Naive thymus-derived CD4-positive, alpha-beta T cell (primary cell): ENCODE data around the gene NAV2. TPM values are rescaled to one million over a fixed set of nuclear protein-coding genes. Genes with fewer than 3 reads are reported as not detected.

ENCODE experiments used
- ATAC-seq: fragments of 150-1000 bp; cut with Tn5 transposase; 2 replicates; pipeline ENCODE4 v1.10.0; 2021; ENCODE audit warnings: mild to moderate bottlenecking, moderate library complexity
- CTCF ChIA-PET: fragments of 350-600 bp; sonication (Branson Sonifier 250); formaldehyde crosslinking; loops from one replicate; lab custom pipeline; 2021; ENCODE audit warnings: antibody characterized with exemption; lab: Charles Lee
- POLR2A ChIA-PET: fragments of 350-600 bp; sonication (Branson Sonifier 250); formaldehyde crosslinking; loops from one replicate; lab custom pipeline; 2021; ENCODE audit warnings: antibody characterized with exemption, inconsistent platforms; lab: Charles Lee
- DNase-seq, 9 donors: peaks; one replicate each; pipeline versions ENCODE4 v3.0.0 to v3.0.0-alpha.2; 2020 to 2022; ENCODE audit warnings: mixed read lengths in 1 of 9
- H3K27ac ChIP-seq: one replicate; pipeline ENCODE4 v1.7.0; 2013; ENCODE audit warnings: mild to moderate bottlenecking, low read depth, low read length, moderate library complexity
- H3K27me3 ChIP-seq, 2 donors: one replicate each; pipeline ENCODE4 v1.7.0; 2013; ENCODE audit warnings: low read length in 2 of 2, mild to moderate bottlenecking in 2 of 2, moderate library complexity in 2 of 2; ENCODE audit not compliant: control insufficient read depth in 2 of 2, insufficient read depth in 2 of 2
- H3K36me3 ChIP-seq, 3 experiments: 1 replicate in 2 of 3; 2 replicates in 1 of 3; pipeline ENCODE4 v1.7.0; 2013; ENCODE audit warnings: low read length in 3 of 3, mild to moderate bottlenecking in 3 of 3, moderate library complexity in 1 of 3; ENCODE audit not compliant: insufficient read depth in 3 of 3, control insufficient read depth in 2 of 3
- H3K4me1 ChIP-seq, 2 donors: one replicate each; pipeline ENCODE4 v1.7.0; 2013; ENCODE audit warnings: low read length in 2 of 2, mild to moderate bottlenecking in 2 of 2, moderate library complexity in 1 of 2; ENCODE audit not compliant: control insufficient read depth in 2 of 2, insufficient read depth in 2 of 2
- H3K4me3 ChIP-seq: 2 replicates; pipeline ENCODE4 v1.7.0; 2013; ENCODE audit warnings: mild to moderate bottlenecking, low read length
- H3K9me3 ChIP-seq, 3 experiments: 1 replicate in 2 of 3; 2 replicates in 1 of 3; pipeline ENCODE4 v1.7.0; 2013; ENCODE audit warnings: low read length in 3 of 3; ENCODE audit not compliant: control insufficient read depth in 2 of 3
- H3K27ac Mint-ChIP-seq, 9 donors: one replicate each; pipeline ENCODE4 v1.8.0; 2020 to 2022; ENCODE audit warnings: mixed read lengths in 9 of 9, mild to moderate bottlenecking in 8 of 9, moderate library complexity in 5 of 9, inconsistent platforms in 2 of 9
- H3K27me3 Mint-ChIP-seq, 5 donors: one replicate each; pipeline ENCODE4 v1.8.0; 2021 to 2022; ENCODE audit warnings: mixed read lengths in 5 of 5, mild to moderate bottlenecking in 1 of 5
- H3K36me3 Mint-ChIP-seq, 5 donors: one replicate each; pipeline ENCODE4 v1.8.0; 2020 to 2022; ENCODE audit warnings: mixed read lengths in 5 of 5, mild to moderate bottlenecking in 3 of 5, inconsistent platforms in 1 of 5
- H3K4me1 Mint-ChIP-seq, 7 donors: one replicate each; pipeline ENCODE4 v1.8.0; 2020 to 2022; ENCODE audit warnings: mixed read lengths in 7 of 7, mild to moderate bottlenecking in 3 of 7, inconsistent platforms in 1 of 7
- H3K4me3 Mint-ChIP-seq, 10 donors: one replicate each; pipeline ENCODE4 v1.8.0; 2020 to 2022; ENCODE audit warnings: mild to moderate bottlenecking in 10 of 10, mixed read lengths in 10 of 10, moderate library complexity in 6 of 10, inconsistent platforms in 2 of 10
- H3K9me3 Mint-ChIP-seq, 11 donors: one replicate each; pipeline ENCODE4 v1.8.0; 2020 to 2022; ENCODE audit warnings: mixed read lengths in 11 of 11, mild to moderate bottlenecking in 4 of 11, inconsistent platforms in 1 of 11, moderate library complexity in 1 of 11
- intact Hi-C, 2 donors: fragments of 100-400 bp; cut with micrococcal nuclease; formaldehyde crosslinking; loops; one replicate each; pipeline ENCODE4 v1.15.1; 2023
- polyA plus RNA-seq, 2 donors: library from polyadenylated mRNA; unstranded; fragments of 300-500 nt; fragmentation: Illumina TruSeq; gene quantifications; one replicate each; pipeline ENCODE4 v1.2.3, GENCODE V29; 2021
- total RNA-seq, 6 experiments: library from RNA in 5 of 6; stranded (reverse) in 5 of 6; gene quantifications; 1 replicate in 5 of 6; 2 replicates in 1 of 6; pipeline ENCODE4 v1.2.3 and lab custom pipeline; 2021 to 2026

The NAV2 gene
- total and polyA plus RNA-seq, 7 experiments from 2014 or later = 0.24 to 2.2 (median 0.48) TPM; not detected in 2

DNA sequence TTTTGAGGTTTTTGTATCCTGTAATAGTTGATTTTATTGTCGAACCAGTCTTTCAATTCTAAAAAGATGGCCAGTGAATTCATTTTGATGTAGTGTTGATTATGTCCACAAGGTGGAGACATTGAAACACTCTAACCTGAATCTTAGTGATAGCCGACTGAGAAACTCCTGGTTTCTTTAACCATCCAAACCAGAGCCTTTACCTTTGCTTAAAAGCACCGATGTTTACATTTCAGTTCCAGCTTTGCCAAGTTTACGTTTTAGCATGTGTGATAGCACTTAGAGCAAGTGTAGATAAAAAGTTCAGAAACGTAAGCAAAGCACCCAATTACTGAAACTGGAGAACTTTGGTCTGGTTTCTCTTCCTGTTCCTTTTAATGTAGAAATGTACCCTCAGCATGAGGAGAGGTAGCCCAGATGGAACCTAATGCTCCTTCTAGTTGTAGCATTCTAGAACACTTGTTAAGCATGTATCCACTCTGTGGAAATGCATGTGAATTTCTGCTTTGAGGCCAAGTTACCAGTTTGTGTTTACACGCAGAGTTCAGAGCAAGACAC, 239.0 kb downstream of the NAV2 start:
- H3K4me1 Mint-ChIP-seq = peaks cover 0 to 9% (median 6%) of the 10 kb centered on the region in 7 donors

GRCh38 chr11:19952116-19952605, 239.5 kb downstream of the NAV2 start:
- ChIA-PET POLR2A (no interaction called here), CTCF (interaction anchor here (1.1 to 1.5 kb wide), 2 partner anchors 10 to 179 kb away, joined by 3 to 4 read pairs; no protein-coding TSS in a partner anchor)
- Histone ChIP-seq H3K4me3 (no peak overlapping the region), H3K9me3 (no peaks in the 10 kb centered on the region), H3K36me3 (no peaks in the 10 kb centered on the region), H3K4me1 (no peaks in the 10 kb centered on the region), H3K27me3 (no peaks in the 10 kb centered on the region), H3K27ac (no peak overlapping the region)
- H3K4me3 Mint-ChIP-seq = peak overlapping the region in 9 of 10 donors; percentile 60 to 83 (median 73)
- intact Hi-C loops = loop anchor here in 1 of 2 donors (5.0 kb wide), 1 partner anchor 400 kb away; no protein-coding TSS in a partner anchor
- DNase-seq (no peak), ATAC-seq (no peak)
- H3K27me3 Mint-ChIP-seq = peaks cover 7 to 38% (median 24%) of the 10 kb centered on the region in 5 donors
- no peak overlapping the region for H3K27ac Mint-ChIP-seq
- H3K9me3 Mint-ChIP-seq = no peaks in the 10 kb centered on the region
- H3K36me3 Mint-ChIP-seq = no peaks in the 10 kb centered on the region
- peaks cover 0 to 9% (median 6%) of the 10 kb centered on the region in 7 donors for H3K4me1 Mint-ChIP-seq

More for the DNA sequence above, 239.0 kb downstream of the NAV2 start:
- H3K9me3 Mint-ChIP-seq = no peaks in the 10 kb centered on the region
- ChIA-PET CTCF (interaction anchor here (1.5 kb wide), 1 partner anchor 11 kb away, joined by 4 read pairs; no protein-coding TSS in a partner anchor), POLR2A (no interaction called here)
- peak; percentile 68 for ATAC-seq
- H3K36me3 Mint-ChIP-seq = no peaks in the 10 kb centered on the region
- intact Hi-C loops = loop anchor here (1.0 to 5.0 kb wide), 4 partner anchors 160 to 404 kb away; no protein-coding TSS in a partner anchor
- Histone ChIP-seq H3K36me3 (no peaks in the 10 kb centered on the region), H3K9me3 (no peaks in the 10 kb centered on the region), H3K27me3 (no peaks in the 10 kb centered on the region), H3K4me3 (no peak overlapping the region), H3K27ac (no peak overlapping the region), H3K4me1 (no peaks in the 10 kb centered on the region)
- H3K4me3 Mint-ChIP-seq = peak overlapping the region in 9 of 10 donors; percentile 60 to 83 (median 73)
- peaks cover 7 to 38% (median 24%) of the 10 kb centered on the region in 5 donors for H3K27me3 Mint-ChIP-seq
- H3K27ac Mint-ChIP-seq = no peak overlapping the region
- peak in 5 of 9 donors; percentile 19 to 30 (median 25) for DNase-seq

DNA sequence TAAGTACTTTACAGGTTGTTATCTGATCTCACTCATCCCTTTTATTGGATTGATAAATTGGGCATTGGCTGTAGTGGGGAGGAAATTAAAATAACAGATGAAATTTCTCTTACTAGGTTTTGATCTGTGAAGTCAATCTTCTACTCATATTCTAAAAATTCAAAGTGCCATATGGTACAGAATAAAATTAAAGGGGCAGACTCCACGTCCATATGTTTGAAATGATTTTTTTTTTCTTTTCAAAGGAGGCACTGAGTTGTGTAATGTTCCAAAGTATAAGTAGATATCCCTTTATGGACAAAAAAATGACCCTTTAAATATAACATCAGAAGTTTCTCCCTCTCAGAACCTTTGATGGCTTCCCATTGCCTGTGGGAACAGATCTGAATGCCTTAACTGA, 240.3 kb downstream of the NAV2 start:
- Histone ChIP-seq H3K4me3 (no peak overlapping the region), H3K4me1 (no peaks in the 10 kb centered on the region), H3K9me3 (no peaks in the 10 kb centered on the region), H3K27me3 (no peaks in the 10 kb centered on the region), H3K36me3 (no peaks in the 10 kb centered on the region), H3K27ac (no peak overlapping the region)
- Mint-ChIP-seq H3K4me1 (peaks cover 0 to 9% (median 6%) of the 10 kb centered on the region in 7 donors), H3K9me3 (no peaks in the 10 kb centered on the region), H3K36me3 (no peaks in the 10 kb centered on the region), H3K4me3 (no peak overlapping the region), H3K27me3 (peaks cover 11 to 38% (median 24%) of the 10 kb centered on the region in 5 donors), H3K27ac (no peak overlapping the region)
- ATAC-seq (no peak), DNase-seq (no peak)
- CTCF ChIA-PET = interaction anchor here (1.1 to 1.5 kb wide), 2 partner anchors 10 to 178 kb away, joined by 3 to 4 read pairs; no protein-coding TSS in a partner anchor
- intact Hi-C loops = loop anchor here in 1 of 2 donors (5.0 kb wide), 1 partner anchor 399 kb away; no protein-coding TSS in a partner anchor
- POLR2A ChIA-PET = no interaction called here

GRCh38 chr11:19953336-19953735, 240.7 kb downstream of the NAV2 start:
- Mint-ChIP-seq H3K4me1 (peaks cover 0 to 9% (median 6%) of the 10 kb centered on the region in 7 donors), H3K27me3 (peaks cover 11 to 38% (median 24%) of the 10 kb centered on the region in 5 donors), H3K4me3 (no peak overlapping the region), H3K36me3 (no peaks in the 10 kb centered on the region), H3K27ac (no peak overlapping the region), H3K9me3 (peaks cover 0 to 2% (median 0%) of the 10 kb centered on the region in 11 donors)
- Histone ChIP-seq H3K4me3 (no peak overlapping the region), H3K4me1 (no peaks in the 10 kb centered on the region), H3K27ac (no peak overlapping the region), H3K9me3 (no peaks in the 10 kb centered on the region), H3K27me3 (no peaks in the 10 kb centered on the region), H3K36me3 (no peaks in the 10 kb centered on the region)
- CTCF ChIA-PET = no interaction called here
- POLR2A ChIA-PET = no interaction called here
- ATAC-seq (no peak), DNase-seq (no peak)
- intact Hi-C loops = loop anchor here in 1 of 2 donors (5.0 kb wide), 1 partner anchor 399 kb away; no protein-coding TSS in a partner anchor

- H3K36me3 ChIP-seq = no peaks in the 10 kb centered on the region
- DNase-seq (no peak), ATAC-seq (no peak)
- H3K27ac Mint-ChIP-seq = no peak overlapping the region
- H3K4me3 ChIP-seq = no peak overlapping the region
- ChIA-PET POLR2A (no interaction called here), CTCF (no interaction called here)
- H3K27ac ChIP-seq = no peak overlapping the region
- intact Hi-C loops = loop anchor here in 1 of 2 donors (5.0 kb wide), 1 partner anchor 398 kb away; no protein-coding TSS in a partner anchor
- peaks cover 11 to 38% (median 24%) of the 10 kb centered on the region in 5 donors for H3K27me3 Mint-ChIP-seq
- H3K36me3 Mint-ChIP-seq = no peaks in the 10 kb centered on the region
- no peak overlapping the region for H3K4me3 Mint-ChIP-seq
- no peaks in the 10 kb centered on the region for H3K27me3 ChIP-seq
- no peaks in the 10 kb centered on the region for H3K4me1 ChIP-seq
- H3K9me3 ChIP-seq = no peaks in the 10 kb centered on the region
- H3K9me3 Mint-ChIP-seq = peaks cover 0 to 2% (median 0%) of the 10 kb centered on the region in 11 donors
- peaks cover 0 to 9% (median 6%) of the 10 kb centered on the region in 7 donors for H3K4me1 Mint-ChIP-seq
These were observed 241.3 kb downstream of the NAV2 start for GRCh38 chr11:19953909-19954308.

DNA sequence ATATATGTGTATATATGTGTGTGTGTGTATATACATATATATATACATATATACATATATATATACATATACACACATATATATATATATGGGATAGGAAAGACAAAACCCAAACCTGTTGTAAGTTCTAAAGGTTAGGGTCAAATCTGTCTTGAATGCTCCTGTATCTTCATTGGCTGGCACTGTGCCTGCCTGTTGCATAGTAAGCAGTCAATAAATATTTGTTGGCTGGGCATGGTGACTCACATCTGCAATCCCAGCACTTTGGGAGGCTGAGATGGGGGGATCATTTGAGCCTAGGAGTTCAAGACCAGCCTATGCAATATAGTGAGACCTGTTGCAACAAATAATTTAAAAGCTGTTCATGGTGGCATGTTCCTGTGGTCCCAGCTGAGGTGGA, 242.3 kb downstream of the NAV2 start:
- intact Hi-C loops = loop anchor here in 1 of 2 donors (5.0 kb wide), 1 partner anchor 397 kb away; no protein-coding TSS in a partner anchor
- H3K9me3 Mint-ChIP-seq = peaks cover 0 to 2% (median 0%) of the 10 kb centered on the region in 11 donors
- DNase-seq = no peak
- H3K27ac Mint-ChIP-seq = no peak overlapping the region
- H3K4me3 ChIP-seq = no peak overlapping the region
- H3K4me1 ChIP-seq = no peaks in the 10 kb centered on the region
- no peaks in the 10 kb centered on the region for H3K36me3 Mint-ChIP-seq
- peaks cover 4 to 38% (median 24%) of the 10 kb centered on the region in 5 donors for H3K27me3 Mint-ChIP-seq
- ATAC-seq = no peak
- H3K4me3 Mint-ChIP-seq = no peak overlapping the region
- no peaks in the 10 kb centered on the region for H3K9me3 ChIP-seq
- ChIA-PET CTCF (no interaction called here), POLR2A (no interaction called here)
- no peaks in the 10 kb centered on the region for H3K36me3 ChIP-seq
- H3K27ac ChIP-seq = no peak overlapping the region
- H3K4me1 Mint-ChIP-seq = peaks cover 0 to 9% (median 6%) of the 10 kb centered on the region in 7 donors
- no peaks in the 10 kb centered on the region for H3K27me3 ChIP-seq
